NCI-H774 (cell line): ENCODE results near the gene ALDH1L1.
"Not testable (repeated sequence)": the region's sequence is repeated elsewhere in the genome, so short reads cannot be mapped to it uniquely, and the experiment has no call there.

Experiments used
- DNase-seq: peaks from one replicate; lab custom pipeline; 2025; lab: John Stamatoyannopoulos, UW

The ALDH1L1 gene

GRCh38 chr3:126106336-126107202 is 73.8 kb downstream of the ALDH1L1 start:
- DNase-seq, result no peak

- DNase-seq, result no peak
These were observed 74.6 kb downstream of the ALDH1L1 start for GRCh38 chr3:126105691-126106187.

DNA sequence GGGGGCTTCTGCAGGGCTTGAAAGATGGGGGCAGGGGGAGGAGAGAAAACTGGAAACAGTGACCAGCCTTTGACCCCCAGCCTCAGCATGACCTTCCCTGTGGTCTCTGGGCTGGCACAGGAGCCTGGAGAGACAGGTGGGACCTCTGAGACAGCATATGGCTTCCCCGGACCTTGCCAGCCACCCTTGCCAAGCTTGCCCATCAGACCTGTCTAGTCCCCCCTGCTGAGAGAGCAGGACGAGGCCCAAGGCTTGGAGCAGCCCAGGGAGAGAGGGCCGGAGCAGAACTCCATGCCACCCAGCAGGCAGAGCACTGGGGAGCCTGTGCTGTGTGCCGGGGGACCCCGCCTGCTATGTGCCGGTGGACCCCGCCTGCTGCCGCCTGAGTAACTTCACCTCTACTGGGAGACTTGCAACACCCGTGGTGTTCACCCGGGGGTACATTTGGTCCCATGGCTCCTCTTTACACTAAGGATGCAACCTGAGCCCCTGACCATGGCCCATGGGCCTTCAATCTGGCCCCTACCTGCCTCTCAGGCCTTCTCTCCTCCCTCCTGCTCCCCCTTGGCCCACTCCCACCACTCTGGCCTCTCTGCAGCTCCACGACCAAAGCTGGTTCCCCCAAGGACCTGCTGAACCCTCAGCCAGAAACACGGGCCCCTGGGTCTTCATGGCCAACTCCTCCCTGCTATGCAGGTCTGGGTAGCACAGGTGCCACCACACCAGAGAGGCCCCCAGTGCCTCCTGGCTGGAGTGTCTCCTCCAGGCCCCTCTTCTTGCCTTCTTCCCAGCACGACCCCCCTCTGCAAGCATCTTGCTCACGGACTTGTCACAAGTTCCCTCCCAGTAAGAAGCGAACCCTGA is 75.4 kb downstream of the ALDH1L1 start:
- DNase-seq, result no peak

DNA sequence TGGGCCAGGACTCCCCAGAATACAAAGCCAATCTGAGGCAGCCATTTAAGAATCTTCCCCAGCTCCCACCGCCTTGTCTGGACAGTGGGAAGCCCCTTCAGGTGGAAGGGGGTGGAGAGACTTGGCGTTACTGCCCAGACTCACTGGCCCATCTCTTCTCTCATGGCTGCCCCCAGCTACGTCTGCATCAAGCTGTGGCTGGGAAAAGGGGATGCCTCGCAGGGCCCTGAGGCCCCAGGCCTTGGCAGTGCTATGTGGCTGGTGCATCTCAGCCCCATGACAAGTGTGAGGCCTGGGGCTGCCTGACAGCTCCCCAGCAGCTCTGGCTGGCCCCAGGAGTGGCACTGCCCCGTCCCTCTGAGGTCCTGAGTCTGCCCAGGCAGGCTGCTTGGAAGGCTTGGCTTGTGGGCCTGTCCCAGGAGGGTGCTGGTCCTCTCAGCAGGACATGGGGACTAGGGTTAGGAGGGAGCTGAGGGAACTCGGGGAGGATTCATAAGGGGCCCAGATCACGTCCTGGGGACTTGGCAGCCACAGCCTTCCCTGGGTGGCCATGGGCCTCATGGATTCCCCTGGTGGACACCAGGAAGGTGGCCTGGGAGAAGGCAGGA is 76.3 kb downstream of the ALDH1L1 start:
- DNase-seq, result no peak

DNA sequence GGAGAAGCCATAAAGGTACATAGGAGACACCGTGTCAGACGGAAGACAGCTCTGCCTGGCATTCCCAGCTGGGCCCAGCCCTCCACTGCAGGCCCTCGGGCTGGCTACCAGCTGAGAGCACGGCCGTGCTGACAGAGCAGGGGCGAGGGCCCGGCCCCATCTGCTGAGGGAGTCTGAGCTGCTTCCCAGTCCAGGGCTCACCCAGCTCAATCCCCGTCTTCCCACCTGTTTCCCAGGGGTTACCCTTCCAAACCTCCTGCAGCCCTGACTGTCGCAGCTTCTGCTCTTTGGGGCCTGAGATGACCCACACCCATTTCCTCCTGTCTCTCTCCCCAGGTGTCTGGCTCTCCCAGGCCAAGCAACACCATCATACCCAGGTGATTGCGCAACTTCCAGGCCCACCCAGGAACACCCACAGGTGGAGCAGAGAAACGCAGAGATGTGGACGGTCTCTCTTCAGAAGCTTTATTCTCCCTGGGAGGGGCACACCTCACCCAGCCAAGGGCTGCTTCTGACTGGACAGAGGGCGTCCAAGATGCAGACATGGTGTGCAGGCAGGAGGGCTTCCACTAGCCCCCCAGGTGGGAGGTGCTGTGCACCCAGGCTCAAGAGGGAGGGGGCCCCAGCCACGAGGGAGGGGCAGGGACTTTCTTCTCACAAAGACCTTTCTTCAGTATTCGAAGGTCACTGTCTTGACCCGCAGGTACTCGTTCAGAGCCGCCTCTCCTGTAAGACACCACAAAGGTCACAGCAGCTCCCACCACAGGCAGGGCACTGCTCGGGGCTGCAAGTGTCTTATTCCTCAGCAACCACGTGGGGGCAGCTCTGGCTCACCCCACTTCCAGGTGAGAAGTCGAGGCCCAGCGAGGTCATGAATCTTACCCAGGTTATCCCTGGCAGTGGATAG is 77.0 kb downstream of the ALDH1L1 start:
- no peak for DNase-seq

GRCh38 chr3:126102530-126102951 is 77.8 kb downstream of the ALDH1L1 start:
- no peak for DNase-seq

DNA sequence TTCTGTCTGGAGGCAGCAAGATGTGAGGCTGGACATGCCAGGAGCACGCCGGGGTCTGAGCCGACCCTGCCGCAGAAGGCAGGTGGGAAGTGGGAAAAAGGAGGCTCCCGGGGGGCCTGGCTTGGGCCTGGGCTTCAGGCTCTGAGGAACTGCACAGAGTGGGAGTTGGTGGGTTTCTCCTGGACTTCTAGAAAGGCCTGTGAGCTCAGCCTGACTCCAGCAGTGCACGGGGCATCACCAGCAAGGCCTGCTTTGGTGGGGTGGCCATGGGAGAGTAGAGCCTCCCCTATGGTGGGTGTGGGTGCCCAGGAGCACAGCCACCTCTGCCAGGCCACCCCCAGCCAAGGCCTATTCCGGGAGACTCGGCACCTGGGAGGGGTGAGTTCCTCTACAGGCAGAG is 78.4 kb downstream of the ALDH1L1 start:
- DNase-seq, result no peak

DNA sequence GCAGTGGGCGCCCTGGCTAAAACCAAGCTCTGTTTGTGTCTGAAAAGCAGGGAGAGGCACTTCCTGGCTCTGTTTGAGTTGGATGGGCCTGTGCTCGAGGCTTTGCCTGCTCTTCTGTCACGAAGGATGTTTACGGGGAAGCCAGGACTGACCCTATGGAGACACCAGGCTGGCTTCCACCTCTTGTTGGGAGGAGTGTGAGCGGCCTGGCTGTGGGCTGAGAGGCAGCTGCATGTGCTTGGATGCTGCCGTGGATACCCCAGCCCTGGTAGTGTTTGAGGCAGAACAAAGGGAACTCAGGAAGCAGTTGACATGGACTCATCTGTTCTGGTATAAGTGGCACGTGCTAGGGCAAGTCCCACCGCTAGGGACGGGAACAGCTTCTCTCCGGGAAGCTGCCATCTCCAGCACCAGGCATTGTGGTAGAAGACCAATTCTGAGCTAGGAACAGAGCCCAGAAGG is 78.8 kb downstream of the ALDH1L1 start:
- no peak for DNase-seq

GRCh38 chr3:126100634-126101301 is 79.6 kb downstream of the ALDH1L1 start:
- DNase-seq, result no peak

- DNase-seq, result no peak
These were observed 80.1 kb downstream of the ALDH1L1 start for GRCh38 chr3:126100269-126100633.

DNA sequence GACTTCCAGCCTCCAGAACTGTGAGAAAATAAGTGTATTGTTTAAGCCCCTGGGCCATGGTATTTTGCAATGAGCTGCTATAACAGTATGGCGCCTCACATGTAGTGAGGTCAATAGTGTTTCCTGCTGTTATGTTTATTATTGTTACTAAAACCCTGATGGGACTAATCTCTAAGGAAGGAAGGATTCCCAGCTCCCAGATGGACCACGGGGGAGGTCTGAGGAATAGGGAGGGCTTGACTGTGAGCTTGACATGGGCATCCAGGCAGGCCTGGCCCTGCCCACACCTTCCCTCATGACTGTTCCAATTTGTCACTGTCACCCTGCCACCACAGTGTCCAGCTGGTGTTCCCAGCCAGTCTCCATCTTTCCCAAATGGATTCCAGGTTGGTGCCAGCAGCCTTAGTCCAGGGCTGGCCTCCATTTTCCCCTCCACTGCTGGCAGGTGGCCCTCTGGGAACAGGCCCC is 82.0 kb downstream of the ALDH1L1 start:
- no peak for DNase-seq

DNA sequence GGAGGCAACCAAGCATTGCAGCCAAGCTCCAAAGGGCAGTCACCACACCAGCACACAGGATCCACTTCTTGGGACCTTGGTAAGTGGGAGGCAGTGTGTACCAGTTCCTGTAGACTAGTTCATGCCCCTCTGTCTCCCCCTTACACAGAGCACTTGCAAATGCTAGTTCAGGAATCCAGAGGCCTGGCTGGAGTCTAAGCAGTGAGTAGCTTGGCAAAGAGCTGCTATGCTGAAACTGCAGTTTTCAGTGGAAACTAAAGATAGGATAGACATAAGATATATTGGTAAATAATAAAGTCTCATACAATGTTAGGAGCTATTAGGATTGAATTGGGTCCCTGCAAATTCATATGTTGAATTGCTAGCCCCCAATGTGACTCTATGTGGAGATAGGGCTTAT is 82.6 kb downstream of the ALDH1L1 start:
- no peak for DNase-seq

DNA sequence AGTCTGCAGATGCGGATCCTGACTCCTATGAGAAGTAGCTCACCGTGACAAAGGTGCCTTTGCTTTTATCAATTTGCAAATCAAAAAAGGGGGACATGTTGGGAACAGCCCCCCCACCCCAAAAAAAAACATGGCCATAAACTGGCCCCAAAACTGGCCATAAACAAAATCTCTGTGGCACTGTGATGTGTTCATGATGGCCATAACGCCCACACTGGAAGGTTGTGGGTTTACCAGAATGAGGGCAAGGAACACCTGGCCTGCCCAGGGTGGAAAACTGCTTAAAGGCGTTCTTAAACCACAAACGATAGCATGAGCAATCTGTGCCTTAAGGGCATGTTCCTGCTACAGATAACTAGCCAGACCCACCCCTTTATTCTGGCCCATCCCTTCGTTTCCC is 84.1 kb downstream of the ALDH1L1 start:
- DNase-seq, result not testable (repeated sequence)

DNA sequence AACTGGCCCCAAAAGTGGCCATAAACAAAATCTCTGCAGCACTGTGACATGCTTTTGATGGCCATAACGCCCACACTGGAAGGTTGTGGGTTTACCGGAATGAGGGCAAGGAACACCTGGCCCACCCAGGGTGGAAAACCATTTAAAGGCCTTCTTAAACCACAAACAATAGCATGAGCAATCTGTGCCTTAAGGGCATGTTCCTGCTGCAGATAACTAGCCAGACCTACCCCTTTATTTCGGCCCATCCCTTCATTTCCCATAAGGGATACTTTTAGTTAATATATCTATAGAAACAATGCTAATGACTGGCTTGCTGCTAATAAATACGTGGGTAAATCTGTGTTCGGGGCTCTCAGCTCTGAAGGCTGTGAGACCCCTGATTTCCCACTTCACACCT is 88.3 kb downstream of the ALDH1L1 start:
- not testable (repeated sequence) for DNase-seq

- no peak for DNase-seq
These were observed 92.7 kb downstream of the ALDH1L1 start for GRCh38 chr3:126087552-126088175.

GRCh38 chr3:126085841-126086240 is 94.5 kb downstream of the ALDH1L1 start:
- DNase-seq, result no peak

- DNase-seq, result no peak
These were observed 95.1 kb downstream of the ALDH1L1 start for GRCh38 chr3:126085276-126085675.

- DNase-seq, result no peak
These were observed 95.6 kb downstream of the ALDH1L1 start for GRCh38 chr3:126084768-126085180.

- peak; percentile 71 for DNase-seq
These were observed 96.2 kb downstream of the ALDH1L1 start, which contains the start of gene SLC41A3 for GRCh38 chr3:126083913-126084767. Gene SLC41A3 (minus strand): TSS chr3:126084124. CDS start chr3:126068219, 15,905 bp downstream.
